Measurements from ENCODE around the gene FBXL4.

DNA sequence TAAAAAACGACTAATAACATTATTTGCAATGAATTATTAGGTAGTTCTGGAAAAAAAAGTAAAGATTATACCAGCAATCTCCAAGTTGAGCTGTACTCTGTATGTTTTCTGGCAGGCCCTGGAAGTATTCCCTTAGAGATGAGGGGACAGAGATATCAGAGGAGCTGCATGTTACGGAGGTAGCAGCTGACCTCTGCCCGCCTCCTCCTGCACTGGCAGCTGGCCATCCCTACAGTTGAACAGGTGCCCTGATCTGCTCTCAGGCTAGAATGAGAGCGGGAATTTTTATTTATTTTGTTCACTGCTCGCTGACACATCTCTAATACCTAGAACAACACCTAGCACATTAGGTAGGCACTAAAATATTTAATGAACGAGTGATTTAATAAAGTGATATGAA lies 23.1 kb downstream of the FBXL4 start:
- TF ChIP-seq CTCF (optimal IDR thresholded peaks at IDR 0.05 in 1 of 3, IDR thresholded peaks at IDR 0.05 in 1 of 3, conservative IDR thresholded peaks at IDR 0.05 in 1 of 3; ENCODE audit: extremely low read depth in 1 of 3, insufficient read depth in 2 of 3, low read length in 3 of 3) (no peak), EZH2 (IDR thresholded peaks at IDR 0.05; ENCODE audit: low read length) (no peak)
